G401 (cell line): ENCODE results near the gene HES5. TPM values are rescaled to one million over a fixed set of nuclear protein-coding genes. Genes with fewer than 3 reads are reported as not detected.

Source experiments
- DNase-seq: peaks from one replicate; pipeline ENCODE4 v3.0.0-alpha.2; 2015; ENCODE audit warnings: low spot score
- in situ Hi-C: cut with HindIII; loops from 2 replicates; pipeline ENCODE4 v1.10.0; 2016; ENCODE audit warnings: low sequenced_read_pairs, mixed read lengths
- total RNA-seq: library from RNA; depleted of rRNA; stranded (reverse); fragments of >200 nt; shearing (Covaris generic); gene quantifications from 2 replicates; pipeline ENCODE4 v1.2.3, GENCODE V29; 2014

HES5 gene
- total RNA-seq, 1 experiment from 2014 or later: not detected

DNA sequence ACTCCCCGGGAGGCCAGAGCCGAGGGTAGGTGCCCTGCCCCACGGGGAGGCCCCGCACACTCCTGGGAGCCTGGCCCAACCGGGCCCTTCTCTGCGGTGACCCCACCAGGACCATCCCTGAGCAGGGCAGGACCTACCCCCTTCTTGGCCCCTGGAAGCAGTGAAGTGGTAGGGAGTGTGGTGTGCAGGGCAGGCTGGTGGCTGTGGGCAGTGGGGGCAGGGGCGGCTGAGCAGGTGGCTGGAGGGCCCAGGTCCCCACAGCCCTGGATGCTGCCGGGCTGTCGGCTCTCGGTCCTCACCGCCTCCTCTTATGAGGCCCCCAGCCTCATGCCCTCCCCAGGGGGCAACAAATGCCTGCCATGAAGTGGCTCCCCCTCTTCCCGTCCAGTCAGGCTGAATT is 34.5 kb downstream of the HES5 start:
- DNase-seq: no peak
- in situ Hi-C loops: no loop called here

DNA sequence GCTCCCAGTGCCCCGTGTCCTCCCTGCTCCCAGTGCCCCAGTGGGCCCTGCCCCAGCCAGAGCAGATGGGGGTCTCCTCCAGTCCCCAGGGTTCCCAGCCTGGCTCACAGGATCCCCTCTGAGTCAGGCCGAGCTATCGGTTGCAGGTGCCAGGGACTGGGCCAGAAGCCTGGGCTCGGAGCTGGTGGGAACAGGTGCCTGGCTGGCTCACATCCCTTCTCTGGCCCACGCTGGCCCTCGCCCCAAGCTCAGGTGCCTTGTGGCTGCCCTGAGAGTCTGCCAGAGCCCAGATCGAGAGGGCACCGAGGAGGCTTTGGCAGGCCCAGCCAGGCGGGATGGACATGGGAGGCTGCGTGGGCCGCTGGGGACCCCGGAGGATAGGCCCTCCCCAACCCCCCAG is 35.0 kb downstream of the HES5 start:
- in situ Hi-C loops: no loop called here
- peak; percentile 90 for DNase-seq

DNA sequence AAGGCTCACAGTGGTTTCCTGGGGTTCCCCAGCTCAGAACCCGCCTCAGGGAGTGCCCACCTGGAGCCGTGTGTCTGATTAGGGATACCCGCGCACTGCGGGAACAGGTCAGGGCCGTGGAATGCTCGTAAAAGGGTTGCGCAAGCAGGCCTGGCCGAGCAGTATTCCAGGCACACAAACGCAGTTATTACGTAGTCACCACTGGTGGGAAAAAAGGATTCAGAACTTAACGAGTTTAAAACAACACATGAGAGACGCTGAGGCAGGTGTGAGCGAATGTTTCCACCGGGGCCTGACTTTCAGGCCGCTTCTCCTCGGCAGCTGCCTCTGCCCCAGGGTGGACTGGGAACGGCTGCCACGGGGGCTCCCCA is 35.8 kb downstream of the HES5 start:
- DNase-seq: no peak
- in situ Hi-C loops: no loop called here

DNA sequence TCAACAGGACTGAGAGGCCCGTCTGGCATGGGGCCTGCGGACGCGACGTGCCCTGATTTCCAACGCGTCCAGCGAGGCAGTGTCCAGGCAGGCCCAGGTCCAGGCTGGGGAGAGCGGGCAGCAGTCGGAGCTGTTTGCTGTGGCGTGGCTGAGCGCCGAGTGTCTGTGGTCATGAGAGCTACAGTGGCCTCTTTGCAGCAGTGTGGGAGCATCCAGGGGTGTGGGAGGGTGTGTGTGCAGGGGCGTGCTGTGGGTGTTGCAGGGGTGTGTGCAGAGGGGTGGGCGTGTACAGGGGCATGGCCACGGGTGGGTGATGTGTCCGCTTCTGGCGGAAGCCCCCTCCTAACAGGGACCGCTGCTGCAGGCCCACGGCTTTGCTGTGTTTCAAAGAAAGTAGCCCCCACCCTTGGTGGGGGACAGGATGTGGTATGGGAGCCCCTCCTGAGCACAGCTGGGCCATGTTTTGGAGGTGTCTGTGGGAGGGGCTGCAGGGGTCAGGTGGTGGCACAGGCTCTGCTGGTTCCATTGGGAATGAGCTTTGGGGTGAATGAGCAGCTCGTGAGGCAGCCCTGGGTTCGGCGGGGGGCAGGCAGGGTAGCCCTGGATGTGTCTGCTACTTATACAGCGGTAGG is 36.3 kb downstream of the HES5 start:
- in situ Hi-C loops: no loop called here
- peak; percentile 76 for DNase-seq

DNA sequence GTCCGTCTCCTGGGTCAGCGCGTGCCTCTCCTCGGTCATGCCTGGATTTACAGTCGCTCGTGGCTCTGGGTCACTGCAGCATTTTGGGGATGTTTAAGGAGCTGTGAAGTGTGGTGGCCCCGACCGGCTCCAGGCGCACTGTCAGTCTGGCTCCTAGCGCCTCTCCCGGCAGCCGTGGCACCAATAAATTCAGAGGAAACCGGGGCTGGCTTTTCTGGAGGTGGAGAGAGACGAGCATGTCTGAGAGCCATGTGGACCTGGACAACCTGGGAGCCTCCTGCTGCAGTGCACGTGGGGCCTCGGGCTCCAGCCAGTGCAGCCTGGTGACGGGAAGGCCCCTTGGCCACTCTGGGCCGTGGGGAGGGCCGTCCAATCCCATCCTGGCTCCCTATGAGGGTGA is 36.8 kb downstream of the HES5 start:
- peak; percentile 58 for DNase-seq
- in situ Hi-C loops: no loop called here

DNA sequence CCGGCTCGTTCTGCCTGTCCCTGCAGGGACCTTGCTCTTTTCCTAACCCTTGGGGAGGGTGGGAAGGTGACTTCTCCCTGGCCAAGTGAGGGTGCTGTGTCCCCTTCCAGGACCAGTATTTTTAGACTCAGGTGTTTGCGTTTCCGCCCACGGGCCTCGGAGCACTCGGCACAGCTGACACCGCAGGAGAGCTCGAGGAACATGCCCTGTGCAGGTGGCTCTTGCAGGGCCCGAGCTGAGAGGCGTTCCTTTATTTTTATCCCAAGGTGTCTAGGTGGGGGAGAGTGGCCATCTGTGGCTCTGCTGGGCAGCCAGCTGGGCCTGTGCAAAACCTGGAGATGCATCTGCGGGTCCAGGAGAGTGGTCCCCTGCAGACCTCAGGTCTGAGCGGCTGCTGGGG is 38.0 kb downstream of the HES5 start:
- DNase-seq: peak; percentile 85
- in situ Hi-C loops: no loop called here

DNA sequence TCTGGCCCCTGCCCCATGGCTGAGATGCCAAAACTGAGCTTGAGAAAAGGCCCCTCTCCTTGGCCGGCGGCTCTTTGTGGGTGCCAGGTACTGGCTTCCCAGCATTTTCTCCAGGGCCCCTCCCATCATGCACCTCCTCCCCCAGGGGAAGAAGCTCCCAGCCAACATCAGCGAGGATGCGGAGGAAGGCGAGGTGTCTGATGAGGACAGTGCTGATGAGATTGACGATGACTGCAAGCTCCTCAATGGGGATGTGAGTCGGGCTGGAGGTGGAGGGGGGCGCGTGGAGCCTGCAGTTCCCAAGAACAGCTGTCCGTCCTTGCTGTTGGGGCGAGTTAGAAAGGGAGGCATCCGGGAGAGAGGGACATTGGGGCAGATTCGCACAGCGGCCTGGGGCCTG is 40.4 kb downstream of the HES5 start:
- in situ Hi-C loops: no loop called here
- no peak for DNase-seq

DNA sequence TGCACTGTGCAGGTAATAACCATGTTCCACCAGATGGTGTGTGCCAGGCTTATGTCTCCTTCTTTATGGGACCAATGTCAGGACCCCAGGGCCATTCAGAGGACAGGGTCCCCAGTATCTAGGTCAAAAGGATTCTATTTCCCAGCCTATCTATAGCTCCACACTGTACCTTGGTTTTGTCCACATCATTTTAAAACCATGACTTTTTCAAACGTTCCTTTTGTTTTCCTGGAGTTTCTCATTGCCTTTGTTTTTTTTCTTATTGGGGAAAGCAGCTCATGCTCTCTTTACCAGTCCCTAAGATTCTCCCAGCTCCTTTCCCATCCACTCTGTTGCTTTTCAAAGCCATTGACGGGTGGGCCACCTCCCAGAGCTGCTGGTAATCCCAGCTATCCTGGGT is 41.4 kb downstream of the HES5 start:
- in situ Hi-C loops: no loop called here
- DNase-seq: no peak

DNA sequence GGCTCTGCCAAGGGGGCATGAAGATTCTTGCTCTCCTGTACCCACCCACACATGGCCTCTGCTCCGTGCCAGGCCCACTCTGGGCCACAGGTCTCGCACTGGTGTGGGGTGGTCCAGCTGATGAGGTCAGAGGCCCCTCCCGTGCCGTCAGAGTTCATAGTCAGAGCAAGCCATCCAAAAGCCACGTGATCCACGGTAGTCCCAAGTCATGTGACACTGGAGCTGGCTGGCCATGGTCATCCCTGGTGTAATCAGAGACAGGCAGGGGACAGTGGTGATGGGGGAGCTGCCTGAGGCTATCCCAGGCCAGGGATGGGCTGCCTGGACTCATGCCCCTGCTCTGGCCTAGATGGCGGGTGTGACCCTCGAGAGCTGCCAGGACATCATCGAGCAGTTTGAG is 43.5 kb downstream of the HES5 start:
- no peak for DNase-seq
- in situ Hi-C loops: no loop called here

DNA sequence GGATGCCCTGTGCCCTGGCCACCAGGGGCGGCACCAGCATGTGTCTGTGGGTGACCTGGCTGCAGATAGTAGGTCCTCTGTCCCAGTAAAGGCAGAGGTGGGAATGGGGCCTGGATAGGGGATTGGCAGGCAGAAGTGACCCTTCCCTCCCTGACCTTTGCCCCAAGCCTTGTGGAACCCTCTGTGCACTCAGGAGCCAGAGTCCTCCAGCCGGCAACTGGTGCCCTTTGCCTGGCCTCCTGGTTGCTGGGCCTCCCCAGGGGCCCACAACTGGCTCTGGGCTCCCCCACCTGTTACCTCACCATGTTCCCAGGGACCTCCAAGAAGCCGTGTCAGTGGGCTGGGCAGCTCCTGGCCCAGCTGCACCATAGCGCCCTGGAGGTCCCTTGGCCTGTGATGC is 44.0 kb downstream of the HES5 start:
- DNase-seq: no peak
- in situ Hi-C loops: no loop called here

DNA sequence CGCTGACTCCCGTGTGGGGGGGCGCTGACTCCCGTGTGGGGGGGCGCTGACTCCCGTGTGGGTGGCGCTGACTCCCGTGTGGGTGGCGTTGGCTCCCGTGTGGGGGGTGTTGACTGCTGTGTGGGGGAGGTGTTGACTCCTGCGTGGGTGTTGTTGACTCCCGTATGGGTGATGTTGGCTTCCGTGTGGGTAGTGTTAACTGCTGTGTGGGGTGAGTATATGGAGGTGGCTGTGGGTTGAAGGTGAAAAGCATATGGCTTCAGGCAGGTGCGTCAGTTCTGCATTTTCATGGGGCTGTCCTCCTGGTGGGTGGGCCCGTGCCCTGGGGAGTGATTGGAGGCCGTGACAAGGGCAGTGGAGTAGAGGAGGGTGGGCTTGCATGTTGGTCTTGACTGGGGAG is 46.1 kb downstream of the HES5 start:
- in situ Hi-C loops: no loop called here
- no peak for DNase-seq

DNA sequence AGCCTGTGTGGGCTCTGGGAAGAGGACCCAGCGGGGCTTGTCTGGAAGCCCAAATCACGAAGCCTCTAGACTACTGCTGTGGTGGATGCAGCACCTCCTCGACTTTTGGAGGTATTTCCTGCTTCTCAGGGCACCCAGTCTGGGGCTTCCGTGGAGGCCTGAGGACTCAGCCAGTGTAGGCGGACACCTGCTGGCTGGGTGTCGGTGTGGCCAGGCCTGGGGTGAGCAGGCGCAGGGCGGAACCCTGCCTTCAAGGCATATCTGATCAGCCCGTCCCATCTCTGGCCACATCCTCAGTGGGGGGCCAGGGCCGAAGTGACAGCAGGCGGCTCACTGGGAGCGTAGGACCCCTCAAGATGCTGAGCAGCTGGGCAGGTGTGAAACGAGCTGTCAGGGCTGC is 47.0 kb downstream of the HES5 start:
- DNase-seq: no peak
- in situ Hi-C loops: no loop called here

DNA sequence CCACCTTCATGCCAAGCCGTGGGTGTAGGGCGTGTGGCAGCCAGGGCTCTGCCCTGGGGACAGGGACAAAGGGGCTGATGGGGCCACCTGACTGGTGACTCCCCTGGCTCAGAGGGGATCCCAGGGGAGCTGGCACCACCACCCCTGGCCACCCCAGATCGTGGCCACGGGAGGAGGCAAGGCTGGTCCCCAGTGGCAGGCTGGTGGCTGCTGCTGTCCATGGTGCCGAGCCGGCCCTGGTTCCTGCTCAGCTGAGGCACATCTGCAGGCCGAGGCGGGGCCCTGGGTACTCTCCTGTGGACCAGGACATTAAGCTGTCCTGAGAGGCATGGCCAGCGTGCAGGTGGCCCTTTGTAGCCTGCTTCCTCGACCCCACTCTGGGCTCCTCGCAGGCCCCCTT is 47.5 kb downstream of the HES5 start:
- no peak for DNase-seq
- in situ Hi-C loops: no loop called here

DNA sequence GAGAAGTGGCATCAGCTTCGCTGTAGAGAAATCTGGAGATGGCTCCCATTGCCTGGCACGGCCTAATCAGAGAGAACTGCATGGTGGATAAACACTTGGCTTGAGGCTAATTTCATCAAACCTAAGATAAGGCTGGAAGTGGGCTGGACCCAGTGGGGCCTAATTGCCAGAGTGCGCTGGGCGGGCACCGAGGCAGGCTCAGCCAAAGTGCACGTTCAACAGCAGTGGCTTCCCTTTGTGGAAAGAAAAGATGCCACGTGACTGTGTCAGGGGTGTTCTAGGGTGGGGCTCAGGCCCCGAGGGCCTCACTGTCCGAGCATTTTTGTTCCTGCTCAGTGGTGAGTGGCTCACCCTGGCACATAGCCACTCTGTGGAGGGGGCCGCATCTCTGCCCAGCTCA is 48.2 kb downstream of the HES5 start:
- no peak for DNase-seq
- in situ Hi-C loops: no loop called here

DNA sequence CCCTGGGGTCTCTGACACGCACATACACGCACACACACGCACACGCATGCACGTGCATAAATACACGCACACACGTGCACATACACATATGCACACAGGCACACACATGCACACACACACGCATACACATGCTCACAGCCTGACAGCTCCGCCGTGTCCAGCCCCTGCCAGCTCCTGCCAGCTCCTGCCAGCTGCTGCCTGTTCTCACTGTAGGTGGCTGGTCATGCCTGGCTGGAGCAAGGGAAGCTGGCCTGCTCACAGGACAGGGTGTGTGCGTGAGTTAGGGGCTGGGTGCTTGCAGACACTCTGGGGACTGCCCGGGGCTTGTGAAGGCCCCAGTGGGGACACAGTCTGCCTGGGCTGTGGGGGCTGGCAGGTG is 49.1 kb downstream of the HES5 start:
- DNase-seq: no peak
- in situ Hi-C loops: no loop called here

DNA sequence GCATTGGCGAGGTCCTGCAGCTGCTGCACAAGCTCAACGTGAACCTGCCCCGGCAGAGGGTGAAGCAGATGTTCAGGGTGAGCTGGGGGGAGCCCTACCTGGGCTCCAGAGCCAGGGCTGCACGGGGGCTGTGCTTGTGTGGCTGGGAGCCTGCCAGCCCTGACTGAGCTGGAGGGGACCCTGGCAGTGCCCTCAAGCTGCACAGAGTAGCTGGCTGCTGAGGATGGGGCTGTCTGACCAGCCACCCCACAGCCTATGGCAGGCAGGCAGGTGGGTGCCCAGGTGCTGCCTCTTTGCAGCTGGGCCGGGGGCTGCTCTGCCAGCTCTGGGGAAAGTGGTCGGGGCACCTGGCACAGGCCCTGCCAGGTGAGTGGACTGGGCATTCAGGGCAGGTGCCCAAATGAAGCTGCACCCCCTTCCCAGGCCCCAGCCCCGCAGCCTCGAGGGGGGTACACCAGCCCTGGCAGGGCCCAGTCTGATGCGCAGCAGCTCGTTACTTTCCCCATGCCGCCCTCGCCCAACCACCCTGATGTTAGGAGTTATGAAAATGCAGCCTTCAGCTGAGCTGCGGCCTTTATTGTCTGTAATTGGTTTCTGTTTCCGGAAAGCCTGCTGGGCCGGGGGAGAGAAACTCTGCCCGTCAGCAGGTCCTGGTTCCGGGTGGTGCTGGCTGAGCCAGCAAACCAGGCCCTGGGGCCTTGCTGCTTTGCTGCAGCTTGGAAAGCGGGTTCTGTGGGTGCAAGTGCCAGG is 49.7 kb downstream of the HES5 start:
- DNase-seq: no peak

DNA sequence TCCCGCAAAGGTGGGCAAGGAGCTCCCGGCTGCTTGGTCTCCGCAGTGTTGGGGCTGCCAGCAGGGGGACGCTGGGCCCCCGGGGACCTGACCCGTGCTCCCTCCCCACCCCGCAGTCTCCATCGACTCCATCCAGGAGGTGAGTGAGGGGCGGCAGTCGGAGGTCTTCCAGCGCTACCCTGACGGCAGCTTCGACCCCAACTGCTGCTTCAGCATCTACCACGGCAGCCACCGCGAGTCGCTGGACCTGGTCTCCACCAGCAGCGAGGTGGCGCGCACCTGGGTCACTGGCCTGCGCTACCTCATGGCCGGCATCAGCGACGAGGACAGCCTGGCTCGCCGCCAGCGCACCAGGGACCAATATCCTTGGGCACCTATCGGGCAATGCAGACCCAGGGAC is 50.4 kb downstream of the HES5 start:
- DNase-seq: no peak
- in situ Hi-C loops: no loop called here

More for the DNA sequence above, 49.7 kb downstream of the HES5 start:
- in situ Hi-C loops: no loop called here

DNA sequence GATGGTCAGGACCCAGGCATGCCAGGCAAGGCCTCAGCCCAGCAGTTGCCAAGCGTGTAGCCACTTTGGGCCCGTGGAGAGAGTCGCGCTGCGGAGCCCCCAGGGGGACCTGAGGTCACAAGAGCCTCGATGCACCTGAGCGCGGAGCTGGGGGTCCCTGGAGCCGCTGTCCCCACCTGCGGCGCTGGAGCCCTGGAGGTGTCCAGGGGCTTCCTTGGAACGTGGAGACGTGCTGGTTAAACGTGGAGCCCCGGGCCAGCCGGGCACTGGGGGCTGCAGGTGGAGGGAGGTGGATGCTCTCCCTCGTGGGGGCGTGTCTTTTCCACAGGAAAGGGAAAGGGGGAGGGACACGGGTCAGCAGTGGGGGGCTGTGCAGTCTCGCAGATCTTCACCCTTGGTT is 50.9 kb downstream of the HES5 start:
- DNase-seq: no peak
- in situ Hi-C loops: no loop called here
